Fibroblast of skin of back (primary cell): Measurements from ENCODE around the gene TKTL1.

Experiments used
- DNase-seq: peaks from one replicate; pipeline ENCODE4 v3.0.0-alpha.2; 2013

Gene TKTL1

DNA sequence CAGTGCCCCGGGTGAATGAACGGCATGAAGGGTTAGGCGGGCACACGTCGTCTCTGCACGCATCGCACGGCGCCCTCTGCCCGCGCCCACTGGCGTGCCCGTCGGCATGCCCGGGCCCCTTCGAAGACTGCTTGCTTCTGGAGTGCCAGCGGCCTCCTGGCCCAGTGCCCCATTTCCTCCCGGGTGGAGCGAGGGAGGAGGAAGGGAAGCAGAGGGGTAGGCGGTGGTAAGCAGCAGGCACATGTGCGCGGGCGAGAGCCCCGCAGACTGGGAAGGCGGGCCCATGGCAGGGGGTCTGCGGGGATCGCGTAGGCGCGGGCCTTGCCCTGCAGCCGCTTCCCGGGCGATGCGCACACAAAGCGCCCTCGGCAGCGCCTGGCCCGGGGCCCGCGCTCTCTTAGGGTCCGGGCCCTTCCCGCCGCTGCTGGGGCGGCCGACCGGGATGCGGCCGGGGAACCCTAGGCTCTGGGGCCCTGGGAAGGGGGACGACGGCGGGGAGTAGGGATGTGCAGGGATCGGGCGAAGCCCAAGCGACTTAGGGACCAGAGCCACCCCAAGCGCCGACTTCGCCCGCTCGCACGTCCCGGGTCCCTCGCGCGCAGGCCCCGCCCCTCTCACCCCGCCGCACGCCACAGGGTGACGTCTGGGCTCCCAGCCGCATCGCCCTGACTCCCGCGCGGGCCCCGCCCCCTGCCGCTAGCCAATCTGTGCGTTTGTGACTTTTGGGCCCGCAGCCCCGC lies 82.6 kb downstream of the TKTL1 start:
- DNase-seq = peak; percentile 71

DNA sequence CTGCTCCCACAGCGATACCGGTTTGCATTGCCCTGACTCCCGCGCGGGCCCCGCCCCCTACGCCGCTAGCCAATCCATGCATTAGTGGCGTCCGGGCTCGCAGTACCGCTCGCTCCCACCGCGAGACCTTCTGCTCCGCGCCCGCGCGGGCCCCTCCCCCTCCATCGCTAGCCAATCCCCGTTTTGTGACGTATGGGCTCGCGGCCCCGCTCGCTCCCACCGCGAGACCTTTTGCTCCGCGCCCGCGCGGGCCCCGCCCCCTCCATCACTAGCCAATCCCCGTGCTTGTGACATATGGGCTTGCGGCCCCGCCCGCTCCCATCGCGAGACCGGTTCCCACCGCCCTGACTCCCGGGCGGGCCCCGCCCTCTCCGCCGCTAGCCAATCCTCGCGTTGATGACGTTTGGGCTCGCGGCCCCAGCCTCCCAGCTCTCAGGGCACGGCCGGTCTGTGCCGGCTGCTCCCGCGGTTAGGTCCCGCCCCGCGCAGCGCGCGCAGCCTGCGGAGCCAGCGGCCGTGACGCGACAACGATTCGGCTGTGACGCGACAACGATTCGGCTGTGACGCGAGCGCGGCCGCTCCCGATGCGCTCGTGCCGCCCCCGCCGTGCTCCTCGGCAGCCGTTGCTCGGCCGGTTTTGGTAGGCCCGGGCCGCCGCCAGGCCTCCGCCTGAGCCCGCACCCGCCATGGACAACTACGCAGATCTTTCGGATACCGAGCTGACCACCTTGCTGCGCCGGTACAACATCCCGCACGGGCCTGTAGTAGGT lies 83.4 kb downstream of the TKTL1 start, which contains the start of gene EMD:
Gene EMD, plus strand, starts transcription at position 497 of the 770 bp plus-strand sequence. Its CDS starts 190 bp downstream, at position 687.
- peak; percentile 97 for DNase-seq

GRCh38 chrX:154379569-154379951 lies 84.0 kb downstream of the TKTL1 start:
- DNase-seq = no peak
